AG10803 (cell line): ENCODE results near the gene SYNPO2L.

Source experiments
- DNase-seq: peaks from one replicate; pipeline ENCODE4 v3.0.0; 2010; ENCODE audit warnings: low read depth
- H3K4me3 ChIP-seq: 2 replicates; pipeline ENCODE4 v1.5.1; 2011; ENCODE audit warnings: mild to moderate bottlenecking, low read length, control low read depth
- CTCF ChIP-seq: conservative IDR thresholded peaks from 2 replicates; pipeline ENCODE4 v1.5.1; 2011; ENCODE audit warnings: mild to moderate bottlenecking, low read length, control low read depth, inconsistent platforms

Gene SYNPO2L

GRCh38 chr10:73643362-73643761 is 12.5 kb downstream of the SYNPO2L start:
- H3K4me3 ChIP-seq: no peak overlapping the region
- no peak for DNase-seq
- TF ChIP-seq CTCF: no peak

- peak; percentile 29 for DNase-seq
- no peak within 1 kb of the TSS for H3K4me3 ChIP-seq
- no peak for TF ChIP-seq CTCF
Observed at GRCh38 chr10:73641328-73642060, 14.3 kb downstream of the SYNPO2L start, which contains the start of gene MYOZ1. MYOZ1 (minus strand) TSS chr10:73641474; CDS start chr10:73640017, 1,457 bp downstream.

- TF ChIP-seq CTCF: no peak
- no peak for DNase-seq
- H3K4me3 ChIP-seq: no peak overlapping the region
Observed at GRCh38 chr10:73639286-73639685, 16.5 kb downstream of the SYNPO2L start.

- DNase-seq: no peak
- no peak for TF ChIP-seq CTCF
Observed at GRCh38 chr10:73635781-73636180, 20.0 kb downstream of the SYNPO2L start.

GRCh38 chr10:73634421-73634820 is 21.4 kb downstream of the SYNPO2L start:
- DNase-seq: no peak
- no peak overlapping the region for H3K4me3 ChIP-seq
- no peak for TF ChIP-seq CTCF

More at GRCh38 chr10:73635781-73636180, 20.0 kb downstream of the SYNPO2L start:
- H3K4me3 ChIP-seq: no peak overlapping the region

GRCh38 chr10:73629165-73629564 is 26.7 kb downstream of the SYNPO2L start:
- no peak for DNase-seq
- TF ChIP-seq CTCF: no peak
- no peak overlapping the region for H3K4me3 ChIP-seq

GRCh38 chr10:73628405-73628804 is 27.4 kb downstream of the SYNPO2L start:
- DNase-seq: no peak
- H3K4me3 ChIP-seq: no peak overlapping the region
- TF ChIP-seq CTCF: no peak
